ENCODE results near the gene ZACN.
"Not testable (repeated sequence)": the region's sequence is repeated elsewhere in the genome, so short reads cannot be mapped to it uniquely, and the experiment has no call there.

The ZACN gene

DNA sequence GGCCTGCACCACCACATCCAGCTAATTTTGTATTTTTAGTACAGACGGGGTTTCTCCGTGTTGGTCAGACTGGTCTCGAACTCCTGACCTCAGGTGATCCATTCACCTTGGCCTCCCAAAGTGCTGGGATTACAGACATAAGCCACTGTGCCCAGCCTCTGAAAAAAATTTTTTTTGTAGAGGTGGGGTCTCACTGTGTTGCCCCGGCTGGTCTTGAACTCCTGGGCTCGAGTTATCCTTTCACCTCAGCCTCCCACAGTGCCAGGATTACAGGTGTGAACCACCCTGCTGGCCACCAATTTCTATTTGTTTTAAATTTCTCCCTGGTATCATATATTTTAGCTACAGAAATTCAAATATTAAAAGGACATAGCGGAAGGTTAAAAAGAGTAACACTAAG, 20.7 kb upstream of the ZACN start:
- H3K4me3 ChIP-seq (ENCODE audit: low read length) = not testable (repeated sequence)

DNA sequence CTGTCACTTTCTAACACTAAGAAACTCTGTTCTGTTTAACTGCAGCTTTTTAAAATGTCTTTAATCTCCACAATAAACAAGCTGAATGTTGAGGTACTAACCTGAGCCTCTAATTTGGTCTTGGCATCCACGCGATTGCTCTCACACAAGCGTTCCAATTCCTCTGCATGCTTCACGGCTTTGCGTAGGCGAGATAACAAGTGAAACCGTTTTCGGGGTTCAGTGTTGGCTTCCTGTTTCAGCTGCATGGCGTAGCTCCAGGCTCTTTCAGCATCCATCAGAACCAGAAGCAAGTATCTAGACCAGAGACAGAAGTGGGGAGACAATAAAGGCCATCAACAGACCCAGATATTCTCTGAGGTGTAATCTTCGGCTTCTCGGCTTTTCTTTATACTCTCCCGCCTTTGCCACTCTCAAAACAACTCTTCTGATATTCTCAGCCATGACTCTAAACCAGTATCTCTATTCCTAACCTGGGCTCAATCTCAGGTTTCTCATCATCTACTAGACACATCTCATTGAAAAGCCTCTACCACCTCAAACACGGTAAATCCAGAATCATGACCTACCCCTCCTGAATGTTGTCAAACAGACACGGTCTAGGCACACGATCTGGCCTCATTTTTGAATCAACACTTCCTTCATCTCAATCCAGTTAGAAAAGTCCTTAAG, 15.0 kb upstream of the ZACN start:
- Histone ChIP-seq H3K27me3 (ENCODE audit: insufficient read depth, low read length) (no peaks in the 10 kb centered on the region), H3K4me3 (ENCODE audit: low read length) (no peak overlapping the region), H3K9ac (ENCODE audit: low read depth, low read length) (no peak overlapping the region), H3K36me3 (ENCODE audit: insufficient read depth, low read depth, low read length) (peaks cover 83% of the 10 kb centered on the region), H3K9me3 (ENCODE audit: insufficient read depth, low read depth, low read length) (no peaks in the 10 kb centered on the region), H3K27ac (ENCODE audit: low read length) (no peak overlapping the region), H3K4me1 (ENCODE audit: insufficient read depth, low read length) (no peaks in the 10 kb centered on the region)

More for the DNA sequence above, 20.7 kb upstream of the ZACN start:
- not testable (repeated sequence) for H3K9ac ChIP-seq (ENCODE audit: low read depth, low read length); H3K4me1 ChIP-seq (ENCODE audit: insufficient read depth, low read length); H3K27ac ChIP-seq (ENCODE audit: low read length); H3K27me3 ChIP-seq (ENCODE audit: insufficient read depth, low read length); H3K9me3 ChIP-seq (ENCODE audit: insufficient read depth, low read depth, low read length)
- H3K36me3 ChIP-seq (ENCODE audit: insufficient read depth, low read depth, low read length) = peaks cover 77% of the 10 kb centered on the region

DNA sequence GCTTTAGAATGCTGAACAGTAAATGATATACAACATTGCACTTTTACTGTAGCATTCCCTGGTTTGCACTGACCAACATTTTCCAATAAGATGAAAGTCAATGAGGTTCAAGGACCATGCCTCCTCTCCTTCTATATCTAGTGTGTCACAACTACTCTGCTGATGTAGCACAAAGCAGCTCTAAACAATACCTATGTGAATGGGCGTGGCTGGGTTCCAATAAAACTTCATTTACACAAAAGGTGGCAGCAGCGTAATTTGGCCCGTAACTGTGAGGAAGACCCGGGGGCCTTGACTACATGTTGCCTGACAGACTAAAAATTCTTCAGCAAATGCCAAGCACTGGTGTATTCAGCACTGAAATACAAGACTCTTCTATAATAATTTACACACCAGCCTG, 13.2 kb upstream of the ZACN start:
- Histone ChIP-seq H3K9ac (ENCODE audit: low read depth, low read length) (no peak overlapping the region), H3K4me1 (ENCODE audit: insufficient read depth, low read length) (peaks cover under 1% of the 10 kb centered on the region; the same call in 1 of the 2 replicates), H3K27ac (ENCODE audit: low read length) (no peak overlapping the region), H3K36me3 (ENCODE audit: insufficient read depth, low read depth, low read length) (peaks cover 68% of the 10 kb centered on the region), H3K9me3 (ENCODE audit: insufficient read depth, low read depth, low read length) (no peaks in the 10 kb centered on the region), H3K4me3 (ENCODE audit: low read length) (no peak overlapping the region), H3K27me3 (ENCODE audit: insufficient read depth, low read length) (no peaks in the 10 kb centered on the region)

DNA sequence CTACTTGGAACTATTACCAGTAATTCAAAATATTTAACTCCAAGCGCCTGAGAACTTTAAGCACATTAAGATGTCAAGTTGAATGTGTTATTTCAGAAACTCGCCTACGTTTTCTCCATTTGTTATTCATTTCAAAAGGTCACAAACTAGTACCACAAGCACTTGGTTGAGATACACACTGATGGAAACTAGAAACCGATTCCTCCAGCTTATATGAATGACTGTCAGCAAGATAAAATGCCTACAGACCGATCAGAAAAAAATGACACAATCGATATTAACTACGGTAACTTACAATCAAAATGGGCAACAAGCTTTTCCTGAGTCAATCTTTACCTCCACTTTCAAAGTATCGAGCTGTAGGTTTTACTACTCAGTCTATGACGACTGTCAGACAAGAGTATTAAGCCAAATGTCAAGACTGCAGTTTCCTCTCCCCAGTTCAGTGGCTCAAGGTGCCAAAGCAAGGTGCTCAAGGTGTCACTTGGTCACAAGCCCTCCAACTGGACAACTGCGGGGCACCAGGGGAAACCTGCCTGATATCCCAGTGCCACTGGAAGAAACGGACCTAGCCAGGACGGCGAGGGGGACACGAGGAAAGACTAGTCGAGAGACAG, 7.3 kb upstream of the ZACN start:
- peaks cover 15% of the 10 kb centered on the region for H3K36me3 ChIP-seq (ENCODE audit: insufficient read depth, low read depth, low read length)
- no peak overlapping the region for H3K27ac ChIP-seq (ENCODE audit: low read length)
- H3K4me1 ChIP-seq (ENCODE audit: insufficient read depth, low read length) = peaks cover 6% of the 10 kb centered on the region; the same call in 1 of the 2 replicates
- peak overlapping the region; percentile 96 for H3K4me3 ChIP-seq (ENCODE audit: low read length)
- peak overlapping the region; percentile 92 for H3K9ac ChIP-seq (ENCODE audit: low read depth, low read length)
- H3K9me3 ChIP-seq (ENCODE audit: insufficient read depth, low read depth, low read length) = no peaks in the 10 kb centered on the region
- H3K27me3 ChIP-seq (ENCODE audit: insufficient read depth, low read length) = peaks cover 41% of the 10 kb centered on the region

DNA sequence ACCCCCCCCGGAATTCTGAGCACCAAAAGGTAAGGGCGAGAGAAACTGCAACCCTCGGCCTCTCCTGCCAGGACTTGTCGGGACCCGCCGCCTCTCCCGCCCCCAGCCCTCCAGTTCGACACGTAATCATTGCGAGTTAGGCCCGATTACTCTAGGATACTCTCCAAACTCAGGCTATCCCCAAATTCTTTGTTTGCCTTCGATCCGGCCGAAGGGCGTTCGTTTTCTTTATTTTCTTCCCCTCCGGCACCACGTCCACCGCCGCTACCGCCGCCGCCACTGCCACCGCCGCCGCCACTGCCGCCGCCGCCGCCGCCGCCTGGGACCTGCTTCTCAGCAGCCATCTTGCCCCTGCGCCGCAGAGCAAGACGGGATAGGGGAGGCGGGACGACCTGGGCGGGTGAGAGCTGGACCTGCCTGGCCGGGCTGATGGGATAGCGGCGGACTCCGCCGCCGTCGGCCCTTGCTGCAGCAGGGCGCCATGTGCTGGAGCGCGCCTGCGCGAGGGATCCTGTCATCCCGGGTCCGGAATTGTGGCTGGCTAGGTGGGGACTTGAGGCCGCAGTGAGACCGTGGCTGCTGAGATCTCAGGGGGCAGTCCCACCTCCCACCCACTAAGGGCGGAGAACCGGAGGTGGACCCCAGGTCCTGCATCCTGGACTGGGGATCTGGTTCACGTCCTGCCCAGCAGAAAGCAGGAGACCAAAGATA, 6.7 kb upstream of the ZACN start, which contains the start of gene SRP68:
SRP68 (minus strand) TSS at position 370 of the 711 bp plus-strand sequence; CDS start at position 344, 26 bp downstream.
- peak within 1 kb of the TSS; percentile 92 for H3K9ac ChIP-seq (ENCODE audit: low read depth, low read length)
- peaks cover 48% of the 10 kb centered on the region for H3K27me3 ChIP-seq (ENCODE audit: insufficient read depth, low read length)
- H3K27ac ChIP-seq (ENCODE audit: low read length) = no peak within 1 kb of the TSS
- peaks cover 8% of the 10 kb centered on the region for H3K36me3 ChIP-seq (ENCODE audit: insufficient read depth, low read depth, low read length)
- H3K4me1 ChIP-seq (ENCODE audit: insufficient read depth, low read length) = peaks cover 6% of the 10 kb centered on the region; the same call in 1 of the 2 replicates
- peak within 1 kb of the TSS; percentile 96 for H3K4me3 ChIP-seq (ENCODE audit: low read length)
- no peaks in the 10 kb centered on the region for H3K9me3 ChIP-seq (ENCODE audit: insufficient read depth, low read depth, low read length)

DNA sequence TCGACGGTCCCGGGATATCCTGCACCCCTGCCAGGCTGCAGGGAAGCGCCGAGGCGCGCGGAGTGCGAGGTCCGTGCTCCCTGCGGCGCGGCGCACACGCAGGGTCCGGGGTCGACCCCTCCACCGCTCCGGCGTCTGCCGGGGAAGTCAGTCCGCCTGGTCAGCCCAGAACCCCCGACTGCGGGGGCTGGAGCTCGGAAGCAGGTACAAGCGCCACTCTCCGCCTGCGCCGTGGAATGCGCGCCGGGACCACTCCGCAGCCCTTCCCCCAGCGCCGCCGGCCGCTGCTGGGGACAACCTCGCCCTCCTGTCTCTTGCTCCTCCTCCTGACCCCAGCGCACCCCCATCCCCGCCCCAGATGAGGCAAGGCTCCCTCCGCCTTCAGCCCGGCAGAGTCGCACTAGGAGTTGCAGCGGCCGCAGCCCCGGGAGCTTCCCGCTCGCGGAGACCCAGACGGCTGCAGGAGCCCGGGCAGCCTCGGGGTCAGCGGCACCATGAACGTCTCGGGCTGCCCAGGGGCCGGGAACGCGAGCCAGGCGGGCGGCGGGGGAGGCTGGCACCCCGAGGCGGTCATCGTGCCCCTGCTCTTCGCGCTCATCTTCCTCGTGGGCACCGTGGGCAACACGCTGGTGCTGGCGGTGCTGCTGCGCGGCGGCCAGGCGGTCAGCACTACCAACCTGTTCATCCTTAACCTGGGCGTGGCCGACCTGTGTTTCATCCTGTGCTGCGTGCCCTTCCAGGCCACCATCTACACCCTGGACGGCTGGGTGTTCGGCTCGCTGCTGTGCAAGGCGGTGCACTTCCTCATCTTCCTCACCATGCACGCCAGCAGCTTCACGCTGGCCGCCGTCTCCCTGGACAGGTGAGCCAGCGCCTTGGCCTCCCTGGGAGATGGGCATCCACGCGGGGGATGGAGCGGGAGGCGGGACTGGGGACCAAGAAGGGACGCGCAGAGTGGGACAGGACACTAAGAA, 4.3 kb upstream of the ZACN start, which contains the start of gene GALR2:
GALR2 (plus strand) TSS at position 392 of the 974 bp plus-strand sequence; CDS start at position 495, 103 bp downstream.
- no peak within 1 kb of the TSS for H3K27ac ChIP-seq (ENCODE audit: low read length)
- H3K4me1 ChIP-seq (ENCODE audit: insufficient read depth, low read length) = peaks cover 9% of the 10 kb centered on the region; the same call in 1 of the 2 replicates
- H3K9me3 ChIP-seq (ENCODE audit: insufficient read depth, low read depth, low read length) = no peaks in the 10 kb centered on the region
- peaks cover 72% of the 10 kb centered on the region for H3K27me3 ChIP-seq (ENCODE audit: insufficient read depth, low read length)
- H3K4me3 ChIP-seq (ENCODE audit: low read length) = peak within 1 kb of the TSS; percentile 20; the same call in 1 of the 2 replicates
- H3K36me3 ChIP-seq (ENCODE audit: insufficient read depth, low read depth, low read length) = no peaks in the 10 kb centered on the region
- no peak within 1 kb of the TSS for H3K9ac ChIP-seq (ENCODE audit: low read depth, low read length)

DNA sequence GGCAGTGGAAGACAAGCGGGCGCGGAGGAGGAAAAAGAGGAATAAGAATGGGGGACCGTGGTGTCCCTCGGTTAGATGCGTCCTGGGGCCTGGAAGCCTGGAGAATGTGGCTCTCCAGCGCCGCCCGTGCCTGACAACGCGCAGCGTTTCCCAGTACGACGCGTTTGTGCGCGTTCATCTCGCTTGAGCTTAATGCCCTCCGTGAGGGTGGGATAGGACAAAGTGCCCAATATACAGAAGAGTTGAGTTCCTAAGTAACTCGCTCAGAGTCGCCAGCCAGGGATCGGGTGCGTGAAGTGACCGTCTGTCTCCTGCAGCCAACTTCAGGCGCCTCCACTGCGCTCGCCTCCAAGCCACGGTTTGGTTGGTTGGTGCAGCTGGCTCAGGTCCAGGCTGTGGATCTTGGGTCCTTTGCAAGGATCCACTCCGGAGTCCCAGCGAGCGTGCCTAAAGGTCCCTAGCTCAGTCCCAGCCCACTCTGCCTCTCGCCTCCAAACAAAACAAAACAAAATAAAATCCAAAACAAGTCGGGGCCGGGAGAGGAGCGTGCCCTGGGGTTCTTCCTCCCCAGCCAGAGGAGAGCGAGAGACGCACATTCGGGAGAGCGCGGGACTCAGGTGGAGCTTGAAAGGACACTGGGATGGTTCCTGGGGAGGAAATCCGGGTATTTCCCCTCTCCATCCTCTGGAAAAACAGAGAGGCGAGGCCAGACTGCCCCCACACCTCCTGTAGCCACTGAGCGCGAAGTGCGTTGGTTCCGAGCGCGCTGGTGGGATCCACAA, 3.4 kb upstream of the ZACN start:
- Histone ChIP-seq H3K4me3 (ENCODE audit: low read length) (peak overlapping the region; percentile 20; the same call in 1 of the 2 replicates), H3K9ac (ENCODE audit: low read depth, low read length) (no peak overlapping the region), H3K27me3 (ENCODE audit: insufficient read depth, low read length) (peaks cover 81% of the 10 kb centered on the region), H3K9me3 (ENCODE audit: insufficient read depth, low read depth, low read length) (no peaks in the 10 kb centered on the region), H3K27ac (ENCODE audit: low read length) (no peak overlapping the region), H3K4me1 (ENCODE audit: insufficient read depth, low read length) (peaks cover 10% of the 10 kb centered on the region; the same call in 1 of the 2 replicates), H3K36me3 (ENCODE audit: insufficient read depth, low read depth, low read length) (no peaks in the 10 kb centered on the region)

DNA sequence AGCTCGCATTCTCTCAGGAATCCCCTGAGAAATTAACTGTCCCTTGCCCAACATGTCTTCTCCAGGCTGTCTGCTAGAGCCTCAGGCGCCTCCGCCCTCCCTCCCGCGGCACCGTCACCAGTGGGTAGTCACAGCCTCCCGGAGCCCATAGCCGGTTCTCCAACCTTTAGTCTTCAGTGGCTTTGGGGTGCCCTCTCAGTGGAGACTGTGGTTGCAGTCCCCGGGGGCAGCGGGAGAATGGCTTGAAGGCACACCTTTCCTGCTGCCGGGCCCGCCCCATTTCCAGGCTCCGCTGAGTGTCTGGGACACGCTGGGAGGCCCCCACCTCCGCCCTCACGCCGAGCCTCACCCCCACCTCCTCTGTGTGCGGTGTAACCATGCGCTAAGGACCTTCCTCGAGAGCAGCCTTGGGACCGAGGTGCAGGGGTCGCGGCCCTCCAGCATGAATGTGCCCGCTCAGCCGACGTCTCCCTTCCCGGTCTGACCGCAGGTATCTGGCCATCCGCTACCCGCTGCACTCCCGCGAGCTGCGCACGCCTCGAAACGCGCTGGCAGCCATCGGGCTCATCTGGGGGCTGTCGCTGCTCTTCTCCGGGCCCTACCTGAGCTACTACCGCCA, 2.7 kb upstream of the ZACN start:
- H3K27me3 ChIP-seq (ENCODE audit: insufficient read depth, low read length) = peaks cover 85% of the 10 kb centered on the region
- H3K9me3 ChIP-seq (ENCODE audit: insufficient read depth, low read depth, low read length) = no peaks in the 10 kb centered on the region
- H3K4me3 ChIP-seq (ENCODE audit: low read length) = peak overlapping the region; percentile 53; the same call in 1 of the 2 replicates

DNA sequence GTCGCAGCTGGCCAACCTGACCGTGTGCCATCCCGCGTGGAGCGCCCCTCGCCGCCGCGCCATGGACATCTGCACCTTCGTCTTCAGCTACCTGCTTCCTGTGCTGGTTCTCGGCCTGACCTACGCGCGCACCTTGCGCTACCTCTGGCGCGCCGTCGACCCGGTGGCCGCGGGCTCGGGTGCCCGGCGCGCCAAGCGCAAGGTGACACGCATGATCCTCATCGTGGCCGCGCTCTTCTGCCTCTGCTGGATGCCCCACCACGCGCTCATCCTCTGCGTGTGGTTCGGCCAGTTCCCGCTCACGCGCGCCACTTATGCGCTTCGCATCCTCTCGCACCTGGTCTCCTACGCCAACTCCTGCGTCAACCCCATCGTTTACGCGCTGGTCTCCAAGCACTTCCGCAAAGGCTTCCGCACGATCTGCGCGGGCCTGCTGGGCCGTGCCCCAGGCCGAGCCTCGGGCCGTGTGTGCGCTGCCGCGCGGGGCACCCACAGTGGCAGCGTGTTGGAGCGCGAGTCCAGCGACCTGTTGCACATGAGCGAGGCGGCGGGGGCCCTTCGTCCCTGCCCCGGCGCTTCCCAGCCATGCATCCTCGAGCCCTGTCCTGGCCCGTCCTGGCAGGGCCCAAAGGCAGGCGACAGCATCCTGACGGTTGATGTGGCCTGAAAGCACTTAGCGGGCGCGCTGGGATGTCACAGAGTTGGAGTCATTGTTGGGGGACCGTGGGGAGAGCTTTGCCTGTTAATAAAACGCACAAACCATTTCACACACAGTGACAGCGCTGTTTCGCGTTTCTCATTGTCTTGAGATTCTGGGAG, 2.0 kb upstream of the ZACN start:
- H3K4me3 ChIP-seq (ENCODE audit: low read length) = peak overlapping the region; percentile 53; the same call in 1 of the 2 replicates
- peaks cover 7% of the 10 kb centered on the region; the same call in 1 of the 2 replicates for H3K4me1 ChIP-seq (ENCODE audit: insufficient read depth, low read length)
- H3K27me3 ChIP-seq (ENCODE audit: insufficient read depth, low read length) = peaks cover 85% of the 10 kb centered on the region
- H3K9me3 ChIP-seq (ENCODE audit: insufficient read depth, low read depth, low read length) = no peaks in the 10 kb centered on the region
- no peaks in the 10 kb centered on the region for H3K36me3 ChIP-seq (ENCODE audit: insufficient read depth, low read depth, low read length)
- H3K9ac ChIP-seq (ENCODE audit: low read depth, low read length) = no peak overlapping the region
- no peak overlapping the region for H3K27ac ChIP-seq (ENCODE audit: low read length)

More for the DNA sequence above, 2.7 kb upstream of the ZACN start:
- Histone ChIP-seq H3K27ac (ENCODE audit: low read length) (no peak overlapping the region), H3K9ac (ENCODE audit: low read depth, low read length) (no peak overlapping the region), H3K36me3 (ENCODE audit: insufficient read depth, low read depth, low read length) (no peaks in the 10 kb centered on the region), H3K4me1 (ENCODE audit: insufficient read depth, low read length) (peaks cover 7% of the 10 kb centered on the region; the same call in 1 of the 2 replicates)
